HG03575 (cell line): ENCODE data around the gene ANGPT4.

Experiments used
- ATAC-seq: cut with Tn5 transposase; IDR thresholded peaks from one replicate; pipeline ENCODE4 v1.9.1; 2021; ENCODE audit not compliant: unreplicated experiment, insufficient number of reproducible peaks, low FRiP score; ENCODE audit errors: extremely low read depth

Gene ANGPT4

DNA sequence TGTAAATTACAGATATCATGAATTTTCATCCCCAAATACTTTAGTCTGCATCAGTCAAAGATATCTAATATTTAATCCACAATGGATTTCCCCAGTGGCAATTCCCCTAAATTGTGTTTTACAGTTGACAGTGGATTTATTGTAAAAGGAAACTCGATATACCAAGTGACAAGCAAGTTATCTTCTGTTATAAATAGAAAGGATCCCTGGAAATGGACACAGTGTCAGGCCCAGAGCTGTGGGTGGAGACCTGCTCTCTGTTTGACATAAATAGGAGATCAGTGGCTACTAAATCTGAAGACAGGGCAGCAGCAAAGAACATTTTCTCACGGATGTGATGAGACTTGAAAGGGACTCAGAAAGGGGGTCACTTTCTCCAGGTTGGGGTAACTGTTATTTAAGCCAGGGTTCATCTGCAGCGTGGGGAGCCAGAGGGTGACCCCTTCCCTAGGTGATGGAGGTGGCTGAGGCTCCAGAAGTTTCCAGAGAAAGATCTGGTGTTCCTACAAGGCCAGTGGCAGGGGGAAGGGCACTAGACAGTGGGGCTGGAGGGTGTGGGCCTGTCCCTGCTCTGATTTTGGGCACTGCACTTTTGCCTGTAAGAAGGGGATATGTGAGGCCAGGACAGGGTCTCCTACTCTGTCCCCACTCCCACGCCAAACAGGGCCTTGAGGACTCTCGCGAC, 94.9 kb downstream of the ANGPT4 start:
- ATAC-seq, result no peak

DNA sequence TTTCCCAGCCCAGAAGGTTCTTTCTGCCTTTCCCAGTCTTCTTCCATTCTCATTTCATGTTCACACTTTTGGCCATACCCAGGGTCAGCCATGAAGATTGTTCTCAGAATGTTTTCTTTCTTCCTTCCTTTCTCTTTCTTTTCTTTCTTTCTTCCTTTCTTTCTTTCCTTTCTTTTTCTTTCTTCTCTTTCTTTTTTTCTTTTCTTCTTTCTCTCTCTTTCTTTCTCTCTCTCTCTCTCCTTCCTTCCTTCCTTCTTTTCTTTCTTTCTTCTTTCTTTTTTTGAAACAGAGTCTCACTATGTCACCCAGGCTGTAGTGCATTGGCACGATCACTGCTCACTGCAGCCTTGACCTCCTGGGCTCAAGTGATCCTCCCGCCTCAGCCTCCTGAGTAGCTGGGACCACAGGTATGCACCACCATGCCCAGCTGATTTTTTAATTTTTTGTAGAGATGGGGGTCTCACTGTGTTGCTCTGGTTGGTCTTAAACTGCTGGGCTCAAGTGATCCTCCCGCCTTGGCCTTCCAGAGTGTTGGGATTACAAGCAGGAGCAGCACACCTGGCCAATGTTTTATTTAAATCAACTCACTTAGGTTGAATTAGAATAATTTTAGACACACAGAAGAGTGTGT, 95.7 kb downstream of the ANGPT4 start:
- ATAC-seq, result no peak
